SK-N-SH treated with all-trans-retinoic acid at 6 μM for 48 hours (cell line): ENCODE results near the gene IKZF1.

Experiments
- ATAC-seq: fragments of 200-7000 bp; cut with Tn5 transposase; 3 replicates; pipeline ENCODE4 v1.9.1; 2020; ENCODE audit warnings: mild to moderate bottlenecking, moderate library complexity
- ARNTL ChIP-seq: fragments of 450-650 bp; formaldehyde crosslinking; IDR thresholded peaks from 2 replicates; pipeline ENCODE4 v1.5.0; 2020; ENCODE audit warnings: low read depth, mild to moderate bottlenecking, moderate library complexity, borderline replicate concordance
- BACH2 ChIP-seq: fragments of 250-450 bp; sonication (Bioruptor Pico); IDR thresholded peaks from 2 replicates; pipeline ENCODE4 v1.9.0; 2021; ENCODE audit warnings: mild to moderate bottlenecking, borderline replicate concordance
- CSDC2 ChIP-seq: fragments of 250-450 bp; sonication (Bioruptor Pico); IDR thresholded peaks from 2 replicates; pipeline ENCODE4 v1.5.0; 2020; ENCODE audit warnings: mild to moderate bottlenecking, moderate library complexity
- ESRRG ChIP-seq: fragments of 250-450 bp; sonication (Bioruptor Pico); IDR thresholded peaks from 2 replicates; pipeline ENCODE4 v1.6.1; 2021; ENCODE audit warnings: mild to moderate bottlenecking
- GLIS3 ChIP-seq: fragments of 250-450 bp; sonication (Bioruptor Pico); IDR thresholded peaks from 2 replicates; pipeline ENCODE4 v1.5.0; 2020; ENCODE audit warnings: mild to moderate bottlenecking, moderate library complexity
- ISL1 ChIP-seq: fragments of 250-450 bp; sonication (Bioruptor Pico); IDR thresholded peaks from 2 replicates; pipeline ENCODE4 v2.1.2; 2022; ENCODE audit warnings: mild to moderate bottlenecking, moderate library complexity
- OSR1 ChIP-seq: fragments of 250-450 bp; sonication (Bioruptor Pico); IDR thresholded peaks from 2 replicates; pipeline ENCODE4 v1.8.0; 2022; ENCODE audit warnings: moderate library complexity, mild to moderate bottlenecking, inconsistent platforms
- PPARA ChIP-seq: fragments of 250-450 bp; sonication (Bioruptor Pico); IDR thresholded peaks from 2 replicates; pipeline ENCODE4 v1.5.0; 2020; ENCODE audit warnings: mild to moderate bottlenecking, borderline replicate concordance
- RARB ChIP-seq: fragments of 250-450 bp; sonication (Bioruptor Pico); IDR thresholded peaks from 2 replicates; pipeline ENCODE4 v1.8.0; 2021; ENCODE audit warnings: mild to moderate bottlenecking, moderate library complexity
- SNAI2 ChIP-seq: fragments of 250-450 bp; sonication (Bioruptor Pico); IDR thresholded peaks from 2 replicates; pipeline ENCODE4 v1.5.0; 2020; ENCODE audit warnings: mild to moderate bottlenecking, moderate library complexity
- TCF4 ChIP-seq: fragments of 250-450 bp; sonication (Bioruptor Pico); IDR thresholded peaks from 2 replicates; pipeline ENCODE4 v1.8.0; 2021; ENCODE audit warnings: mild to moderate bottlenecking, moderate library complexity, borderline replicate concordance
- ZC3H10 ChIP-seq: fragments of 250-450 bp; sonication (Bioruptor Pico); IDR thresholded peaks from 2 replicates; pipeline ENCODE4 v1.5.1; 2021; ENCODE audit warnings: mild to moderate bottlenecking, moderate library complexity
- ZFP30 ChIP-seq: fragments of 450-650 bp; formaldehyde crosslinking; IDR thresholded peaks from 2 replicates; pipeline ENCODE4 v1.5.0; 2022; ENCODE audit warnings: mild to moderate bottlenecking, moderate library complexity
- ZNF565 ChIP-seq: fragments of 450-650 bp; formaldehyde crosslinking; conservative IDR thresholded peaks from 2 replicates; pipeline ENCODE4 v1.5.0; 2020; ENCODE audit warnings: low read depth, mild to moderate bottlenecking, moderate library complexity
- ZNF70 ChIP-seq: fragments of 450-650 bp; formaldehyde crosslinking; IDR thresholded peaks from 2 replicates; pipeline ENCODE4 v1.5.0; 2020; ENCODE audit warnings: mild to moderate bottlenecking, moderate library complexity
- ZNF8 ChIP-seq: fragments of 450-650 bp; formaldehyde crosslinking; IDR thresholded peaks from 2 replicates; pipeline ENCODE4 v1.5.0; 2020; ENCODE audit warnings: mild to moderate bottlenecking, moderate library complexity
- TF ChIP-seq, protein P1 (sequence below): fragments of 250-450 bp; sonication (Bioruptor Pico); IDR thresholded peaks from 2 replicates; pipeline ENCODE4 v1.8.0; 2021; ENCODE audit warnings: low read depth, mild to moderate bottlenecking, moderate library complexity, borderline replicate concordance
- TF ChIP-seq, protein P2 (sequence below): fragments of 250-450 bp; sonication (Bioruptor Pico); IDR thresholded peaks from 2 replicates; pipeline ENCODE4 v1.5.1; 2020; ENCODE audit warnings: low read depth, mild to moderate bottlenecking, moderate library complexity
- TF ChIP-seq, protein P3 (sequence below): fragments of 250-450 bp; sonication (Bioruptor Pico); IDR thresholded peaks from 2 replicates; pipeline ENCODE4 v1.5.1; 2021; ENCODE audit warnings: mild to moderate bottlenecking, moderate library complexity
- TF ChIP-seq, protein P4 (sequence below): fragments of 250-450 bp; sonication (Bioruptor Pico); IDR thresholded peaks from 2 replicates; pipeline ENCODE4 v1.5.0; 2020; ENCODE audit warnings: mild to moderate bottlenecking, moderate library complexity

The IKZF1 gene

DNA sequence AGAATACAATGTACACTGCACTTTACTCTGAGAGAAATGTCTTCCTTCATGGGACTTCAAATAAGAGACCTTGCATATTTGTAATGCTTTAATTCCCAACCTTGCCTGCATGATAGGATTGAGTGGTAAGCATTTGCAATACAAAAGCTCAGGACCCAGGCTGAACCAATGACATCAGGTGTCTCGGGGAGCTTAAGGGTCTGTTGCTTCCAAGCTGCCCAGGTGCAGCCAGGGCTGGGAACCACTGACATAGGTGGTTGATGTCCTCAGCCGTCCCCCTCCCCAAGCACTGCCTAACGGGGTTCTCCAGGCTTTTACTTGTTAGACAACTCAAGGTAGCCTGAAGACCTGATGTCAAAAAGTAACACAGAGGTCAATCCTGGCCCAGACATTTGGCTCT, 116.5 kb downstream of the IKZF1 start (continued):
- TF ChIP-seq ZNF8 (CRISPR knock-in tag) (no peak), RARB (CRISPR knock-in tag) (no peak), BACH2 (CRISPR knock-in tag) (no peak), CSDC2 (CRISPR knock-in tag) (no peak), ISL1 (CRISPR knock-in tag) (no peak), ZNF70 (no peak)

DNA sequence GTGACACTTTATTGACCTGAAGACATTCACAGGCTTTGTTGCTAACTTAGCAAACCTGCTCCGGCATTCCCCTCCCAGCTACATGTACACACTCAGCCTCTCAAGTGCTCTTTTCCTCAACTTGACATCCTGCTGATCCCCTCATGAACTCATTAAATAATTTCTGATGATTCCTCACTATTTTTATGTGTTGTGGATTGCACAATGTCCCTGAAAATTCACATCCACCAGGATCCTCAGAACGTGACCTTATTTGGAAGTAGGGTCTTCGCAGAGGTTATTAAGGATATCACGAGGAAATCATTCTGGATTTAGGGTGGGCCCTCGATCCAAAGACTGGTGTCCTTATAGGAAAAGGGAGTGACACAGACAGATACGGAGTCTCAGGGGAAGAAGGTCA, 118.3 kb downstream of the IKZF1 start:
- TF ChIP-seq ZFP30 (no peak), BACH2 (CRISPR knock-in tag) (no peak), ARNTL (CRISPR knock-in tag) (no peak), SNAI2 (CRISPR knock-in tag) (no peak), ESRRG (CRISPR knock-in tag) (no peak), ZNF70 (no peak), ZNF565 (CRISPR knock-in tag) (no peak), TCF4 (no peak), GLIS3 (no peak), OSR1 (CRISPR knock-in tag) (no peak), ISL1 (CRISPR knock-in tag) (no peak), CSDC2 (CRISPR knock-in tag) (no peak)
- TF ChIP-seq, protein P1, sequence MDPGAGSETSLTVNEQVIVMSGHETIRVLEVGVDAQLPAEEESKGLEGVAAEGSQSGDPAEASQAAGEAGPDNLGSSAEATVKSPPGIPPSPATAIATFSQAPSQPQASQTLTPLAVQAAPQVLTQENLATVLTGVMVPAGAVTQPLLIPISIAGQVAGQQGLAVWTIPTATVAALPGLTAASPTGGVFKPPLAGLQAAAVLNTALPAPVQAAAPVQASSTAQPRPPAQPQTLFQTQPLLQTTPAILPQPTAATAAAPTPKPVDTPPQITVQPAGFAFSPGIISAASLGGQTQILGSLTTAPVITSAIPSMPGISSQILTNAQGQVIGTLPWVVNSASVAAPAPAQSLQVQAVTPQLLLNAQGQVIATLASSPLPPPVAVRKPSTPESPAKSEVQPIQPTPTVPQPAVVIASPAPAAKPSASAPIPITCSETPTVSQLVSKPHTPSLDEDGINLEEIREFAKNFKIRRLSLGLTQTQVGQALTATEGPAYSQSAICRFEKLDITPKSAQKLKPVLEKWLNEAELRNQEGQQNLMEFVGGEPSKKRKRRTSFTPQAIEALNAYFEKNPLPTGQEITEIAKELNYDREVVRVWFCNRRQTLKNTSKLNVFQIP (CRISPR knock-in tag) = no peak
- TF ChIP-seq, protein P2, sequence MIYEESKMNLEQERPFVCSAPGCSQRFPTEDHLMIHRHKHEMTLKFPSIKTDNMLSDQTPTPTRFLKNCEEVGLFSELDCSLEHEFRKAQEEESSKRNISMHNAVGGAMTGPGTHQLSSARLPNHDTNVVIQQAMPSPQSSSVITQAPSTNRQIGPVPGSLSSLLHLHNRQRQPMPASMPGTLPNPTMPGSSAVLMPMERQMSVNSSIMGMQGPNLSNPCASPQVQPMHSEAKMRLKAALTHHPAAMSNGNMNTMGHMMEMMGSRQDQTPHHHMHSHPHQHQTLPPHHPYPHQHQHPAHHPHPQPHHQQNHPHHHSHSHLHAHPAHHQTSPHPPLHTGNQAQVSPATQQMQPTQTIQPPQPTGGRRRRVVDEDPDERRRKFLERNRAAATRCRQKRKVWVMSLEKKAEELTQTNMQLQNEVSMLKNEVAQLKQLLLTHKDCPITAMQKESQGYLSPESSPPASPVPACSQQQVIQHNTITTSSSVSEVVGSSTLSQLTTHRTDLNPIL (CRISPR knock-in tag) = no peak
- TF ChIP-seq, protein P3, sequence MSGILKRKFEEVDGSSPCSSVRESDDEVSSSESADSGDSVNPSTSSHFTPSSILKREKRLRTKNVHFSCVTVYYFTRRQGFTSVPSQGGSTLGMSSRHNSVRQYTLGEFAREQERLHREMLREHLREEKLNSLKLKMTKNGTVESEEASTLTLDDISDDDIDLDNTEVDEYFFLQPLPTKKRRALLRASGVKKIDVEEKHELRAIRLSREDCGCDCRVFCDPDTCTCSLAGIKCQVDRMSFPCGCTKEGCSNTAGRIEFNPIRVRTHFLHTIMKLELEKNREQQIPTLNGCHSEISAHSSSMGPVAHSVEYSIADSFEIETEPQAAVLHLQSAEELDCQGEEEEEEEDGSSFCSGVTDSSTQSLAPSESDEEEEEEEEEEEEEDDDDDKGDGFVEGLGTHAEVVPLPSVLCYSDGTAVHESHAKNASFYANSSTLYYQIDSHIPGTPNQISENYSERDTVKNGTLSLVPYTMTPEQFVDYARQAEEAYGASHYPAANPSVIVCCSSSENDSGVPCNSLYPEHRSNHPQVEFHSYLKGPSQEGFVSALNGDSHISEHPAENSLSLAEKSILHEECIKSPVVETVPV (CRISPR knock-in tag) = no peak
- TF ChIP-seq, protein P4, sequence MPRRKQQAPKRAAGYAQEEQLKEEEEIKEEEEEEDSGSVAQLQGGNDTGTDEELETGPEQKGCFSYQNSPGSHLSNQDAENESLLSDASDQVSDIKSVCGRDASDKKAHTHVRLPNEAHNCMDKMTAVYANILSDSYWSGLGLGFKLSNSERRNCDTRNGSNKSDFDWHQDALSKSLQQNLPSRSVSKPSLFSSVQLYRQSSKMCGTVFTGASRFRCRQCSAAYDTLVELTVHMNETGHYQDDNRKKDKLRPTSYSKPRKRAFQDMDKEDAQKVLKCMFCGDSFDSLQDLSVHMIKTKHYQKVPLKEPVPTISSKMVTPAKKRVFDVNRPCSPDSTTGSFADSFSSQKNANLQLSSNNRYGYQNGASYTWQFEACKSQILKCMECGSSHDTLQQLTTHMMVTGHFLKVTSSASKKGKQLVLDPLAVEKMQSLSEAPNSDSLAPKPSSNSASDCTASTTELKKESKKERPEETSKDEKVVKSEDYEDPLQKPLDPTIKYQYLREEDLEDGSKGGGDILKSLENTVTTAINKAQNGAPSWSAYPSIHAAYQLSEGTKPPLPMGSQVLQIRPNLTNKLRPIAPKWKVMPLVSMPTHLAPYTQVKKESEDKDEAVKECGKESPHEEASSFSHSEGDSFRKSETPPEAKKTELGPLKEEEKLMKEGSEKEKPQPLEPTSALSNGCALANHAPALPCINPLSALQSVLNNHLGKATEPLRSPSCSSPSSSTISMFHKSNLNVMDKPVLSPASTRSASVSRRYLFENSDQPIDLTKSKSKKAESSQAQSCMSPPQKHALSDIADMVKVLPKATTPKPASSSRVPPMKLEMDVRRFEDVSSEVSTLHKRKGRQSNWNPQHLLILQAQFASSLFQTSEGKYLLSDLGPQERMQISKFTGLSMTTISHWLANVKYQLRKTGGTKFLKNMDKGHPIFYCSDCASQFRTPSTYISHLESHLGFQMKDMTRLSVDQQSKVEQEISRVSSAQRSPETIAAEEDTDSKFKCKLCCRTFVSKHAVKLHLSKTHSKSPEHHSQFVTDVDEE (CRISPR knock-in tag) = no peak
- no peak for ATAC-seq

DNA sequence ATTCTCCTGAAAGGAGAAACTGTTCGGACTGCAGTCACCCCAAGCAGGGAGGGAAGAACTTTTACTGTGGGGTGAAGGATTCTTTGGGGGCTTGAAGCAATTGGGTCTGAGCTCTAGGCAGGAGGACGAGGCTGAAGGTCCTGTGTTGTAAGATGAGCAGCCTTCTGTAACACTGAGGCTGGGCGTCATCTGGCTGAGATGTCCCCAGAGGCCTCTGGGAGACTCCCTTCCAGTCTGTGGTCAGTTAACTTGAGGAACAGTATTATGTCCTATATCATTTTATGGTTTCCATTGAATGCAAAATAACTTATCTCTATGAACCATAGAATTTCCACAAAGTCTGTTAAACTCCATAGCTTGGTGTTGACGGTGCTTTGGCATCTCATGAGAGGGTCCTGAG, 119.3 kb downstream of the IKZF1 start:
- TF ChIP-seq PPARA (CRISPR knock-in tag) (no peak), SNAI2 (CRISPR knock-in tag) (no peak), TCF4 (no peak), ZFP30 (no peak), ARNTL (CRISPR knock-in tag) (no peak), ZNF565 (CRISPR knock-in tag) (no peak), CSDC2 (CRISPR knock-in tag) (no peak), ISL1 (CRISPR knock-in tag) (no peak), ZNF70 (no peak), ESRRG (CRISPR knock-in tag) (no peak), ZC3H10 (CRISPR knock-in tag) (no peak)
- TF ChIP-seq, protein P2 (CRISPR knock-in tag) = no peak
- TF ChIP-seq, protein P1 (CRISPR knock-in tag) = no peak
- TF ChIP-seq, protein P3 (CRISPR knock-in tag) = no peak
- no peak for ATAC-seq
